HS-5 (cell line): ENCODE data around the gene KRT16.
"Not testable (repeated sequence)": the region's sequence is repeated elsewhere in the genome, so short reads cannot be mapped to it uniquely, and the experiment has no call there.

Experiments
- DNase-seq: peaks from one replicate; pipeline ENCODE4 v3.0.0-alpha.2; 2012; ENCODE audit warnings: low read depth

The KRT16 gene

GRCh38 chr17:41583137-41584127 lies 29.1 kb downstream of the KRT16 start:
- DNase-seq: no peak

GRCh38 chr17:41582061-41582968 lies 30.3 kb downstream of the KRT16 start:
- not testable (repeated sequence) for DNase-seq

- no peak for DNase-seq
These were observed 31.1 kb downstream of the KRT16 start for GRCh38 chr17:41581366-41582060.

GRCh38 chr17:41580687-41581365 lies 31.7 kb downstream of the KRT16 start:
- no peak for DNase-seq

- no peak for DNase-seq
These were observed 32.4 kb downstream of the KRT16 start for GRCh38 chr17:41580244-41580575.

- DNase-seq: no peak
These were observed 32.9 kb downstream of the KRT16 start for GRCh38 chr17:41579484-41580243.

- DNase-seq: no peak
These were observed 33.6 kb downstream of the KRT16 start for GRCh38 chr17:41578971-41579370.

GRCh38 chr17:41578538-41578937 lies 34.0 kb downstream of the KRT16 start:
- no peak for DNase-seq

GRCh38 chr17:41576740-41577139 lies 35.8 kb downstream of the KRT16 start:
- DNase-seq: not testable (repeated sequence)

- DNase-seq: no peak
These were observed 37.2 kb downstream of the KRT16 start for GRCh38 chr17:41575336-41575735.

- DNase-seq: no peak
These were observed 40.8 kb downstream of the KRT16 start, which contains the start of gene KRT9 for GRCh38 chr17:41571561-41572434. Gene KRT9 (minus strand): TSS chr17:41572059. CDS start chr17:41571992, 67 bp downstream.

- no peak for DNase-seq
These were observed 45.2 kb downstream of the KRT16 start for GRCh38 chr17:41567317-41567716.

- DNase-seq: no peak
These were observed 47.2 kb downstream of the KRT16 start for GRCh38 chr17:41565338-41565737.

GRCh38 chr17:41563607-41564170 lies 48.9 kb downstream of the KRT16 start:
- no peak for DNase-seq

GRCh38 chr17:41561554-41561953 lies 51.0 kb downstream of the KRT16 start:
- no peak for DNase-seq
